Measurements from ENCODE around the gene SLC16A8. TPM values are rescaled to one million over a fixed set of nuclear protein-coding genes. Genes with fewer than 3 reads are reported as not detected.

SLC16A8 gene
- total and polyA plus RNA-seq, 2 of the 13 experiments (the other 11 are each of a cell fraction or from before 2014, with no cell fraction given) = not detected

GRCh38 chr22:38041760-38042487 is 42.1 kb downstream of the SLC16A8 start:
- in situ Hi-C loops (cut with HindIII; ENCODE audit: extremely low pct_ligation_motif_present, low pct_unique_long_range_greater_than_20kb) = no loop called here
- ChIA-PET POLR2A (no interaction called here), CTCF (ENCODE audit: low intra/inter-chr PET ratio, low total read pairs) (no interaction called here)
- TF ChIP-seq HMGXB4 (CRISPR knock-in tag; IDR thresholded peaks at IDR 0.05; ENCODE audit: borderline replicate concordance in 1 of 2, low read depth in 1 of 2) (no peak), CEBPB (IDR thresholded peaks at IDR 0.05; ENCODE audit: borderline replicate concordance, low read depth, low read length) (peak; percentile 69)
- H3K9ac ChIP-seq (ENCODE audit: insufficient read depth, low read depth, low read length) = no peak overlapping the region
- H3K4me2 ChIP-seq (ENCODE audit: low read depth, low read length) = no peak overlapping the region
- DNase-seq (ENCODE audit: low spot score) (no peak), FAIRE-seq (no peak), ATAC-seq (no peak)
- no TSS peak for BruUV-seq (replicated peaks)
- H3K79me2 ChIP-seq (ENCODE audit: insufficient read depth, low read length) = no peaks in the 10 kb centered on the region
- no peaks in the 10 kb centered on the region for H3K9me3 ChIP-seq (ENCODE audit: low read length)
- H3K36me3 ChIP-seq (replicated peaks in 1 of 2; ENCODE audit: control insufficient read depth in 1 of 2, insufficient read depth in 2 of 2, low read length in 2 of 2) = no peaks in the 10 kb centered on the region
- intact Hi-C loops (cut with micrococcal nuclease; ENCODE audit: unreplicated experiment) = no loop called here
- no peaks in the 10 kb centered on the region for H4K20me1 ChIP-seq (ENCODE audit: insufficient read depth, low read length)
- 7% methylated on average over 2 of the region's 5 CpGs for WGBS (ENCODE audit: low lambda C conversion rate)
- H3K4me1 ChIP-seq (ENCODE audit: insufficient read depth, low read length) = peaks cover 28% of the 10 kb centered on the region
- H2AFZ ChIP-seq (ENCODE audit: low read length) = no peak overlapping the region
- H3K27me3 ChIP-seq (ENCODE audit: control insufficient read depth in 1 of 2, insufficient read depth in 2 of 2, low read length in 2 of 2) = peaks cover 1 to 29% of the 10 kb centered on the region in 2 experiments; a peak in 3 of 5 replicates
- no peak overlapping the region for H3K4me3 ChIP-seq (replicated peaks in 1 of 3; ENCODE audit: insufficient read depth in 1 of 3, low read depth in 2 of 3, low read length in 3 of 3)
- no peak overlapping the region for H3K27ac ChIP-seq (ENCODE audit: extremely low read length, insufficient read depth, low read length)

GRCh38 chr22:38040953-38041759 is 42.8 kb downstream of the SLC16A8 start:
- H3K9me3 ChIP-seq (ENCODE audit: low read length) = no peaks in the 10 kb centered on the region
- peaks cover 35% of the 10 kb centered on the region for H3K4me1 ChIP-seq (ENCODE audit: insufficient read depth, low read length)
- H3K9ac ChIP-seq (ENCODE audit: insufficient read depth, low read depth, low read length) = no peak overlapping the region
- no peaks in the 10 kb centered on the region for H3K79me2 ChIP-seq (ENCODE audit: insufficient read depth, low read length)
- no TSS peak for BruUV-seq (replicated peaks)
- H4K20me1 ChIP-seq (ENCODE audit: insufficient read depth, low read length) = no peaks in the 10 kb centered on the region
- ChIA-PET CTCF (ENCODE audit: low intra/inter-chr PET ratio, low total read pairs) (no interaction called here), POLR2A (no interaction called here)
- no peak overlapping the region for H2AFZ ChIP-seq (ENCODE audit: low read length)
- peaks cover 1 to 28% of the 10 kb centered on the region in 2 experiments; a peak in 2 of 5 replicates for H3K27me3 ChIP-seq (ENCODE audit: control insufficient read depth in 1 of 2, insufficient read depth in 2 of 2, low read length in 2 of 2)
- no peak for FAIRE-seq
- H3K36me3 ChIP-seq (replicated peaks in 1 of 2; ENCODE audit: control insufficient read depth in 1 of 2, insufficient read depth in 2 of 2, low read length in 2 of 2) = no peaks in the 10 kb centered on the region
- no peak overlapping the region for H3K4me3 ChIP-seq (replicated peaks in 1 of 3; ENCODE audit: insufficient read depth in 1 of 3, low read depth in 2 of 3, low read length in 3 of 3)
- ATAC-seq = peak; percentile 45; the same call in 2 of the 3 replicates
- in situ Hi-C loops (cut with HindIII; ENCODE audit: extremely low pct_ligation_motif_present, low pct_unique_long_range_greater_than_20kb) (no loop called here), intact Hi-C loops (cut with micrococcal nuclease; ENCODE audit: unreplicated experiment) (no loop called here)
- no peak overlapping the region for H3K4me2 ChIP-seq (ENCODE audit: low read depth, low read length)
- no peak for TF ChIP-seq DDIT3 (CRISPR knock-in tag; IDR thresholded peaks at IDR 0.05)
- TF ChIP-seq YEATS4 (CRISPR knock-in tag; IDR thresholded peaks at IDR 0.05; ENCODE audit: borderline replicate concordance) = no peak
- TF ChIP-seq CREB1 (IDR thresholded peaks at IDR 0.05) = peak; percentile 41; the same call in 1 of the 2 replicates
- TF ChIP-seq CREB1 (CRISPR knock-in tag; IDR thresholded peaks at IDR 0.05) = no peak
- TF ChIP-seq STAT6 (CRISPR knock-in tag; IDR thresholded peaks at IDR 0.05; ENCODE audit: borderline replicate concordance) = no peak
- no peak overlapping the region for H3K27ac ChIP-seq (ENCODE audit: extremely low read length, insufficient read depth, low read length)
- DNase-seq (ENCODE audit: low spot score) = no peak
- WGBS (ENCODE audit: low lambda C conversion rate) = 33% methylated on average over 20 of the region's 20 CpGs
